Adrenal gland (tissue), 12 donors: ENCODE data around the gene NLRP5. TPM values are rescaled to one million over a fixed set of nuclear protein-coding genes. Genes with fewer than 3 reads are reported as not detected.

Source experiments
- DNase-seq, 7 donors: peaks; one replicate each; pipeline ENCODE4 v3.0.0-alpha.2; 2019 to 2020
- H3K27ac ChIP-seq, 5 donors: fragments of 200-600 bp; sonication (generic) in 4 of 5; 1 replicate in 3 of 5; 2 replicates in 2 of 5; pipeline versions ENCODE4 v1.5.1 to v1.8.0; 2016 to 2020; ENCODE audit warnings: mild to moderate bottlenecking in 1 of 5
- H3K27me3 ChIP-seq: fragments of 200-600 bp; 2 replicates; pipeline ENCODE4 v1.8.0; 2021
- H3K36me3 ChIP-seq, 2 donors: fragments of 200-600 bp; replicated peaks in 1 of 2; 1 replicate in 1 of 2; 2 replicates in 1 of 2; pipeline versions ENCODE4 v1.5.1 to v1.8.0; 2018 to 2022
- H3K4me1 ChIP-seq, 2 donors: fragments of 200-600 bp; replicated peaks in 1 of 2; 1 replicate in 1 of 2; 2 replicates in 1 of 2; pipeline versions ENCODE4 v1.5.1 to v1.8.0; 2018 to 2021
- H3K4me3 ChIP-seq, 4 donors: fragments of 200-600 bp; sonication (generic) in 3 of 4; one replicate each; pipeline ENCODE4 v1.5.1; 2016 to 2018
- H3K9me3 ChIP-seq, 3 donors: fragments of 200-600 bp; sonication (generic) in 1 of 3; replicated peaks in 1 of 3; 1 replicate in 2 of 3; 2 replicates in 1 of 3; pipeline versions ENCODE4 v1.5.1 to v1.8.0; 2016 to 2021
- POLR2A ChIP-seq, 2 donors: fragments of 450-650 bp; IDR thresholded peaks; one replicate each; pipeline ENCODE4 v1.6.1; 2017; ENCODE audit warnings: antibody characterized with exemption in 2 of 2, mild to moderate bottlenecking in 2 of 2, moderate library complexity in 1 of 2
- WGBS, 4 donors: extraction: QIAGEN DNeasy Blood & Tissue Kit in 2 of 4; methylation state at CpG; one replicate each; pipeline versions ENCODE4 v1.1.5 to v1.1.7; 2013 to 2017; 5-methylcytosine and 5-hydroxymethylcytosine counted together
- intact Hi-C, 2 donors: fragments of 100-400 bp; cut with DNase I; formaldehyde crosslinking; loops; one replicate each; pipeline versions ENCODE4 v1.14.1 to v1.15.0; 2022 to 2023
- polyA plus RNA-seq, 3 donors: library from polyadenylated mRNA; stranded (reverse); fragments of 200-250 nt in 2 of 3; fragments of 350-450 nt in 1 of 3; fragmentation: Illumina TruSeq in 1 of 3; extraction: RNeasy Lipid Tissue Mini Kit (QIAGEN cat#74804) in 1 of 3; gene quantifications; one replicate each; pipeline ENCODE4 v1.2.3, GENCODE V29; 2013 to 2014
- total RNA-seq, 9 donors: library from RNA; depleted of rRNA in 4 of 9; stranded (reverse); fragments of >200 nt in 4 of 9; fragments of 120-200 nt in 1 of 9; fragmentation: NEBNext Ultra II Directional in 1 of 9; extraction: Animal tissue kit (Norgen Biotek cat#: 25700) in 1 of 9; gene quantifications; one replicate each; pipeline versions ENCODE4 v1.1.0 to v1.2.4, GENCODE V29; 2013 to 2023
- TF ChIP-seq, protein P1 (sequence below), 6 experiments: fragments of 450-650 bp in 4 of 6; fragments of 200-600 bp in 2 of 6; sonication (generic) in 1 of 6; IDR thresholded peaks; 1 replicate in 5 of 6; 2 replicates in 1 of 6; pipeline versions ENCODE4 v1.5.1 to v1.8.0; 2016 to 2021; ENCODE audit warnings: antibody characterized with exemption in 6 of 6, mild to moderate bottlenecking in 2 of 6, moderate library complexity in 1 of 6
- donor health status: healthy with polysubstance abuse.
- donor health status: Bipolar disorder and iron deficiency.
- donor health status: DM: yes; HTN: yes; CAD: no.
- donor health status: DM: no; HTN: no; CAD: no.
- donor health status: DM: no; HTN: no; CAD: no.
- donor health status: DM: yes; HTN: yes; CAD: no.

Gene NLRP5
- total and polyA plus RNA-seq, 12 donors: not detected

DNA sequence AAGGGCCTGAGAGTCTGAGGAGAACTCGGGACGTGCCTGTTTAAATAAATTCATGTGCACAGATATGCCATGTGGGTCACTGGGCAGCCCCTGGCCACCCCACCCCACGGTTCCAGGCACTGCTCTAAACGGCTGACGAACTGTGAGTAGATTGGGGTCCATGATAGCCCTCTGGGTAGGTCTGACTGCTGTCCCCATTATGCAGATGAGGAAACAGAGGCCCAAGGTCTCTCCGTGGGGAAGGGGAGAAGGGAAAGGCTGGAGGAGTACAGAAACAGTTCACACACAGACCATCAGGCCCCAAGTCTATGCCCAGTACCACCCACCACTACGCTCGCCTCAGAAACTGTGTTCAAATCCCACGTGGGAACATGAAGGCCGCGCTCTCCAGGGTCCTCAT is 120.4 kb downstream of the NLRP5 start:
- intact Hi-C loops: no loop called here
- H3K27me3 ChIP-seq: no peaks in the 10 kb centered on the region
- WGBS, 4 donors: 75 to 81% (median 79%) methylated on average over 11 of the region's 11 CpGs

DNA sequence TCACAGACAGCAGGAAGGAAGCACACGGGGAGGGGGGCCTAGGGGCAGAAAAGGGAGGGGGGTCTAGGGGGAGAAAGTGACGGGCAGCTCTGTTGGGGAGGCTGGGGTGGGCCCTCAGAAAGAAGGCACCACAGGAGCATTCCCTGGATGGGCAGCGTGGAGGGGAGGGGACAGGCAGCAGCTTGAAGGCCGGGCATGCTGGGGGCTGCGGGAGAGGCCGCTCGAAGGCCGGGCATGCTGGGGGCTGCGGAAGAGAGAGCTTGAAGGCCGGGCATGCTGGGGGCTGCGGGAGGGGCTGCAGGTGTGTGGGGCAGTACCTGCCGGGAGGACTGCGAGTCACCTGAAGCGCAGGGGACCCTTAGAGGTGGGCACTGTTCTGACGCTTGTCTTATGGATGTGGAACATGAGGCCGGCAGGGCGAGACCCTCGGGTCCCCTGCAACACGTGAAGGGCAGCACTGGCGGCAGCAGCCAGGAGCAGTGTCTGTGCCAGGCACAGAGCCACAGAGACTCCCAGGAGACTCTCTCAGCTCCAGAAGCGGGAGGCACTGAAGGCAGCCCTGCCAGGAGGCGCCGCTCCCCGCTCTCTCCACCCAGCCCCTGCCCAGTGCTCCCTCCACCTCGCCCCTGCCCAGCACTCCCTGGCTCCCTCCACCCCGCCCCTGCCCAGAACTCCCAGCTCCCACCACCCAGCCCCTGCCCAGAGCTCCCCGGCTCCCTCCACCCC is 121.2 kb downstream of the NLRP5 start:
- intact Hi-C loops: no loop called here
- peak overlapping the region in 1 of 4 donors; percentile 26 for H3K4me3 ChIP-seq
- peak in 2 of 7 donors; percentile 47 to 66 for DNase-seq
- H3K9me3 ChIP-seq: no peaks in the 10 kb centered on the region
- no peaks in the 10 kb centered on the region for H3K27me3 ChIP-seq
- H3K27ac ChIP-seq: peak overlapping the region in 2 of 5 donors; percentile 75
- WGBS, 4 donors: 17 to 40% (median 38%) methylated on average over 7 to 27 of the region's 27 CpGs
- no peak for TF ChIP-seq POLR2A (IDR thresholded peaks at IDR 0.05)
- TF ChIP-seq, protein P1, sequence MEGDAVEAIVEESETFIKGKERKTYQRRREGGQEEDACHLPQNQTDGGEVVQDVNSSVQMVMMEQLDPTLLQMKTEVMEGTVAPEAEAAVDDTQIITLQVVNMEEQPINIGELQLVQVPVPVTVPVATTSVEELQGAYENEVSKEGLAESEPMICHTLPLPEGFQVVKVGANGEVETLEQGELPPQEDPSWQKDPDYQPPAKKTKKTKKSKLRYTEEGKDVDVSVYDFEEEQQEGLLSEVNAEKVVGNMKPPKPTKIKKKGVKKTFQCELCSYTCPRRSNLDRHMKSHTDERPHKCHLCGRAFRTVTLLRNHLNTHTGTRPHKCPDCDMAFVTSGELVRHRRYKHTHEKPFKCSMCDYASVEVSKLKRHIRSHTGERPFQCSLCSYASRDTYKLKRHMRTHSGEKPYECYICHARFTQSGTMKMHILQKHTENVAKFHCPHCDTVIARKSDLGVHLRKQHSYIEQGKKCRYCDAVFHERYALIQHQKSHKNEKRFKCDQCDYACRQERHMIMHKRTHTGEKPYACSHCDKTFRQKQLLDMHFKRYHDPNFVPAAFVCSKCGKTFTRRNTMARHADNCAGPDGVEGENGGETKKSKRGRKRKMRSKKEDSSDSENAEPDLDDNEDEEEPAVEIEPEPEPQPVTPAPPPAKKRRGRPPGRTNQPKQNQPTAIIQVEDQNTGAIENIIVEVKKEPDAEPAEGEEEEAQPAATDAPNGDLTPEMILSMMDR (IDR thresholded peaks at IDR 0.05): no peak
- H3K4me1 ChIP-seq: peaks cover 61 to 74% of the 10 kb centered on the region in 2 donors
- peaks cover 0 to 4% of the 10 kb centered on the region in 2 donors for H3K36me3 ChIP-seq

More for the DNA sequence above, 120.4 kb downstream of the NLRP5 start:
- TF ChIP-seq, protein P1 (IDR thresholded peaks at IDR 0.05): no peak
- TF ChIP-seq POLR2A (IDR thresholded peaks at IDR 0.05): no peak
- H3K4me1 ChIP-seq: peaks cover 53 to 66% of the 10 kb centered on the region in 2 donors
- no peaks in the 10 kb centered on the region for H3K9me3 ChIP-seq
- peak overlapping the region in 2 of 5 donors; percentile 19 to 75 for H3K27ac ChIP-seq
- peaks cover 0 to 8% of the 10 kb centered on the region in 2 donors for H3K36me3 ChIP-seq
- no peak overlapping the region for H3K4me3 ChIP-seq
- no peak for DNase-seq

DNA sequence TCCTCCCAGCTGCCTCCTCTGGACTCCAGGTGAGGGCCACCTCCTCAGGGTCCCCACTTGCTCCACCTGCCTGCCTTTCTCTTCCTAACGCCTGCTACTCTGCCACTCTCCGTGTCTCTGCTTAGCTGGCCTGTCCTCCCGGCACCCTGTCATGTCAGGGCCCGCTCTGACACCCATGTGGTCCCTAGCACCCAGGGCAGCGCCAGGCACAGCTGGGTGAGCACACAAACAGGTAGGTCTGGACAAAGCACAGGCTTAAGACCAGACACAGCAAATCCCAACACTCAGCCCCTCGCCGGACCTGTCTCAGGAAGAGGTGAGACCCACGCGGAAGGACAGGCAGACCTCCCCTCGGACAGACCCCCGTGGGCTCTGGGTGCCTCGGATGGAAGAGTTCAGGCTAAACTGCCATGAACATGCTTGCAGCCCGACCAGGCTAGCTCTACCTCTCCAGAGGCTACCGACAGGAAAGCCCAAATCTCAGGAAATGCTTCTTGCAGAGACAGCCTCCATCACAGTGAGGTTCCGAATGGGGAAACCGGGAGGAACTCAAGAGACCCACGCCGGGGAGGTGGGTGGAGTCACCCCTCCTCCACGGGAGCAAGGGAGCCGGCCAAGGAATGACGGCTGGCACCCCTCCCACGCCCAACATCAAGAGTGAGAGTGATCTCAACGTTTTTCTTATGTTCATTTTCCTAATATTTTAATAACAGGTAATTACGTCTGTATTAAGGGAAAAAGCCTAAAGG is 122.0 kb downstream of the NLRP5 start:
- peak in 3 of 7 donors; percentile 55 to 67 (median 62) for DNase-seq
- intact Hi-C loops: no loop called here
- peak overlapping the region in 1 of 4 donors; percentile 26 for H3K4me3 ChIP-seq

More for the DNA sequence above, 122.0 kb downstream of the NLRP5 start:
- no peaks in the 10 kb centered on the region for H3K27me3 ChIP-seq
- H3K4me1 ChIP-seq: peaks cover 68 to 80% of the 10 kb centered on the region in 2 donors
- no peaks in the 10 kb centered on the region for H3K9me3 ChIP-seq
- H3K36me3 ChIP-seq: peaks cover 0 to 4% of the 10 kb centered on the region in 2 donors
- no peak for TF ChIP-seq POLR2A (IDR thresholded peaks at IDR 0.05)
- TF ChIP-seq, protein P1 (IDR thresholded peaks at IDR 0.05): no peak
- 18 to 27% (median 22%) methylated on average over 10 to 24 of the region's 24 CpGs for WGBS, 4 donors
- H3K27ac ChIP-seq: peak overlapping the region in 3 of 5 donors; percentile 35 to 75 (median 75)
